Right lobe of liver (tissue), 4 donors: ENCODE results near the gene KRTAP5-1.

Experiments
- CTCF ChIP-seq, 4 donors: fragments of 200-600 bp in 3 of 4; fragments of 450-650 bp in 1 of 4; IDR thresholded peaks; one replicate each; pipeline versions ENCODE4 v1.5.1 to v1.8.0; 2016 to 2022; ENCODE audit warnings: antibody characterized with exemption in 4 of 4, mild to moderate bottlenecking in 2 of 4
- POLR2A ChIP-seq: fragments of 450-650 bp; IDR thresholded peaks from one replicate; pipeline ENCODE4 v1.6.1; 2017; ENCODE audit warnings: antibody characterized with exemption, mild to moderate bottlenecking
- donor health status: DM: no; HTN: no; CAD: no.
- donor health status: DM: no; HTN: no; CAD: no.
- donor health status: DM: no; HTN: yes; CAD: no.

- TF ChIP-seq CTCF (IDR thresholded peaks at IDR 0.05) (no peak), POLR2A (peak; percentile 52)
These were observed 36.6 kb downstream of the KRTAP5-1 start for GRCh38 chr11:1548221-1549070.
